Thyroid gland (tissue), 4 donors: Measurements from ENCODE around the gene NOTCH3.

Experiments
- CTCF ChIP-seq, 6 experiments: fragments of 200-600 bp in 3 of 6; fragments of 450-650 bp in 3 of 6; sonication (generic) in 3 of 6; IDR thresholded peaks; one replicate each; pipeline ENCODE4 v1.5.1; 2016 to 2019; ENCODE audit warnings: antibody characterized with exemption in 6 of 6, mild to moderate bottlenecking in 2 of 6, inconsistent platforms in 1 of 6, moderate library complexity in 1 of 6
- POLR2A ChIP-seq, 2 donors: fragments of 450-650 bp; IDR thresholded peaks; one replicate each; pipeline ENCODE4 v1.6.1; 2017; ENCODE audit warnings: antibody characterized with exemption in 2 of 2, mild to moderate bottlenecking in 2 of 2, moderate library complexity in 1 of 2

DNA sequence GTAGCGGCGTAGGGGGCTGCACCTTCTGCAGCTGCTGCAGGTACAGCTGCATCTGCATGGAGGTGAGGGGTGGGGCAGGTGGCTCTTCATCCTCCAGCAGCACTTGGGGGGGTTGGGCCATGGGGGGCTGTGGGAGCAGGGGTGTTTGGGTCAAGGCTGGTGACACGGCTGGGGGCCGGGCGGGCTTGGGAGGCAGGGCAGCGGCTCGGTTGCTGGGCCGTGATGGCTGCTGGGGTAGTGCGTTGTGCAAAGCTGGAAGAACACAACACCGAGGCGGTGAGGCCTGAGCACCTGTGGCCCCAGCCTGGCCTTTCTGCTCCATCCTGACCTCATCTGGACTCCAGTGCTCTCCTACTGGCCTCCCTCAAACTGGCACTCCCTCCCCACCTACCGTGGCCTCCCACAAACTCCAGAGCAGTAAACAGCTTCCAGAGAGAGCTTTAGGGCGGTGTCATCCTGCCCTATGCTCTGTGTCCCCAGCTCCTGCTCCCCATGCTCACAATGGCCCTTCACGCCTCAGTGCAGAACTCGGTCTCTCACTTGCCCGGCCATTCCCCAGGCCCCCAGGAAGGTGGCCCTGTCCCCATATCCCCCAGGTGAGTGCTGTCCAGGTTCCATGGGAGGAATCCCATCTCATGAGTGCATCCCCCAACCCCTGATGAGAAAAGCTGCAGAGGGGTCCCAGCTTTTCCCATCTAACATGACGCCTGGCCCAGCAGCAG is 42.6 kb upstream of the NOTCH3 start:
- TF ChIP-seq CTCF (IDR thresholded peaks at IDR 0.05) (no peak), POLR2A (IDR thresholded peaks at IDR 0.05) (no peak)
